BLaER1 (cell line): ENCODE measurements around the gene CHRNB2.
"Not testable (repeated sequence)": the region's sequence is repeated elsewhere in the genome, so short reads cannot be mapped to it uniquely, and the experiment has no call there.

Experiments used
- H3K27ac ChIP-seq: shearing (Covaris generic); formaldehyde crosslinking; 2 replicates; pipeline ENCODE4 v1.8.1; 2022
- H3K27me3 ChIP-seq: shearing (Covaris generic); formaldehyde crosslinking; 2 replicates; pipeline ENCODE4 v1.8.1; 2022
- H3K36me3 ChIP-seq: shearing (Covaris generic); formaldehyde crosslinking; 2 replicates; pipeline ENCODE4 v1.8.1; 2022
- H3K4me1 ChIP-seq: shearing (Covaris generic); formaldehyde crosslinking; 2 replicates; pipeline ENCODE4 v1.8.1; 2022
- H3K4me2 ChIP-seq: shearing (Covaris generic); formaldehyde crosslinking; 2 replicates; pipeline ENCODE4 v1.8.1; 2022
- H3K4me3 ChIP-seq: shearing (Covaris generic); formaldehyde crosslinking; 2 replicates; pipeline ENCODE4 v1.8.1; 2022
- H3K9ac ChIP-seq: shearing (Covaris generic); formaldehyde crosslinking; 2 replicates; pipeline ENCODE4 v1.8.1; 2022
- H3K9me3 ChIP-seq: shearing (Covaris generic); formaldehyde crosslinking; 2 replicates; pipeline ENCODE4 v1.8.1; 2022
- H4K20me1 ChIP-seq: shearing (Covaris generic); formaldehyde crosslinking; 2 replicates; pipeline ENCODE4 v1.8.1; 2022
- Cebpa-rat ChIP-seq: shearing (Covaris generic); IDR thresholded peaks from 2 replicates; pipeline ENCODE4 v1.8.1; 2022

Gene CHRNB2, protein sequence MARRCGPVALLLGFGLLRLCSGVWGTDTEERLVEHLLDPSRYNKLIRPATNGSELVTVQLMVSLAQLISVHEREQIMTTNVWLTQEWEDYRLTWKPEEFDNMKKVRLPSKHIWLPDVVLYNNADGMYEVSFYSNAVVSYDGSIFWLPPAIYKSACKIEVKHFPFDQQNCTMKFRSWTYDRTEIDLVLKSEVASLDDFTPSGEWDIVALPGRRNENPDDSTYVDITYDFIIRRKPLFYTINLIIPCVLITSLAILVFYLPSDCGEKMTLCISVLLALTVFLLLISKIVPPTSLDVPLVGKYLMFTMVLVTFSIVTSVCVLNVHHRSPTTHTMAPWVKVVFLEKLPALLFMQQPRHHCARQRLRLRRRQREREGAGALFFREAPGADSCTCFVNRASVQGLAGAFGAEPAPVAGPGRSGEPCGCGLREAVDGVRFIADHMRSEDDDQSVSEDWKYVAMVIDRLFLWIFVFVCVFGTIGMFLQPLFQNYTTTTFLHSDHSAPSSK

DNA sequence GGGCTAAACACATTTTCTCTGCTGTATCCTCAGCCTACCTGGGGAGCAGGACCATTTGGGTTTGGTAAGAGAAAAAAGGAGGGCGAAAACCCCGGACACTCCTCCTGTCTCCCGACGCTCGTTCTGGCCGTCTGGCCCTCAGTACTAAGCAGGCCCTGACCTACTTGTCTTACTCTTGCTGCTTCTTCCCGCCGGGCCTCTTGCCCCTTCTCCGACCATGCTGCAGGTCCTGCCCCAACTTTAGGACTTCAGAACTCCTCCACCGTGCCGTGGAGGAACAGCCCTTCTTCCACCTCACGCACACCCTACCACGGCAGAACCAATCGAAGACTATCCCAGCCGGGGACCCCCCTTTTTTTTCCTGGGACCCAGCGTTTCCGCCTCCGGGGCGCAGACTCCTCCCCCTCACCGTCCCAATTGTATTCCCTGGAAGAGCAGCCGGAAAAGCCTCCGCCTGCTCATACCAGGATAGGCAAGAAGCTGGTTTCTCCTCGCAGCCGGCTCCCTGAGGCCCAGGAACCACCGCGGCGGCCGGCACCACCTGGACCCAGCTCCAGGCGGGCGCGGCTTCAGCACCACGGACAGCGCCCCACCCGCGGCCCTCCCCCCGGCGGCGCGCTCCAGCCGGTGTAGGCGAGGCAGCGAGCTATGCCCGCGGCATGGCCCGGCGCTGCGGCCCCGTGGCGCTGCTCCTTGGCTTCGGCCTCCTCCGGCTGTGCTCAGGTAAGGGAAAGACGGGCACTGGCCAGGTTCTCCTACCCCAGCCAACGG, at the start of gene CHRNB2:
Gene CHRNB2, plus strand, starts transcription at position 393 of the 771 bp plus-strand sequence. Its CDS starts 267 bp downstream, at position 660.
- peaks cover 32% of the 10 kb centered on the region for H3K27me3 ChIP-seq
- peaks cover 25% of the 10 kb centered on the region; the same call in 1 of the 2 replicates for H4K20me1 ChIP-seq
- H3K9ac ChIP-seq: no peak within 1 kb of the TSS
- peaks cover 10% of the 10 kb centered on the region for H3K4me1 ChIP-seq
- H3K4me2 ChIP-seq: peak within 1 kb of the TSS; percentile 82
- TF ChIP-seq Cebpa-rat: no peak
- no peak within 1 kb of the TSS for H3K27ac ChIP-seq
- no peaks in the 10 kb centered on the region for H3K9me3 ChIP-seq
- H3K36me3 ChIP-seq: no peaks in the 10 kb centered on the region
- H3K4me3 ChIP-seq: no peak within 1 kb of the TSS

DNA sequence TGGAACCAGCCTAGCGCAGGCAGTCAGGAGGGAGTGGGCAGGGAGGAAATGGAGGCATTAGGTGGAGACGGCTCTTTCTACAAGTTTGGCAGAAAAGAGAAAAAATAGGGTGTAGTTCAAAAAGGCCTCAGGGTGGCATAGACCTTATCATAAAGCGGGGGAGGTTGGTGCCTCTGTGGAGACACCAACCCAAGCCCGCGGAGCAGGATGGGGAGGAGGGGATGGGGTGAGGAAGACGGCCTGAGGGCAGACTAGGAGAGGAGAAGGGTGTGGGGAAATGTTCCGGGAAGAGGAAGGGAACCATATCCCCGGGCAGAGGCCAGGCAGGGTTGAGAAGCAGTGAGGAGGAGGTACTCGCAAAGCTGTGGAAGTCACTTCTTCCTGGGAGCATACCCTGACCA, 48.0 kb upstream of the CHRNB2 start:
- H3K36me3 ChIP-seq: no peaks in the 10 kb centered on the region
- no peaks in the 10 kb centered on the region for H3K27me3 ChIP-seq
- no peak overlapping the region for H3K4me3 ChIP-seq
- no peak overlapping the region for H3K9ac ChIP-seq
- no peaks in the 10 kb centered on the region for H4K20me1 ChIP-seq
- no peaks in the 10 kb centered on the region for H3K4me1 ChIP-seq
- H3K9me3 ChIP-seq: 0 out of 2 replicates have a peak, but pooled peaks cover 7% of the 10 kb centered on the region
- no peak overlapping the region for H3K4me2 ChIP-seq
- no peak for TF ChIP-seq Cebpa-rat
- H3K27ac ChIP-seq: no peak overlapping the region

DNA sequence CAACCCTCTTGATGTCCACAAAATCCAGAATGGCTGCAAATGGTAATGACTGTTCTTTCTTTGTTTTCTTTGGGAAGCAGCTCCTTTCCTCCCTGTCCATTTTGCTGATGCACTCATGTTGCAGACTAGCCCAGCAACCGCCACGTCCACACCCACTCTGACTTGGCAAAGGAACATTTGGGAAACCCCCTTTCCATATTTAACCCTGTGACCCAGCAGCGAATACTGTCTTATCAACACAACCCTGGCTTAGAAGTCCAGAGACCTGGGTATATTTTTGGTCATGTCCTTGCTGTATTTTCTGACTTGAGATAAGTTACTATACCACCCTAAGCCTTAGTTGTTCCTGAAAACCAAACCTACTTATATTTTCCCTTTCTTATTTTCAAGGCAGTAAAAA, 47.2 kb upstream of the CHRNB2 start:
- H3K9ac ChIP-seq: no peak overlapping the region
- H3K4me1 ChIP-seq: no peaks in the 10 kb centered on the region
- H3K36me3 ChIP-seq: no peaks in the 10 kb centered on the region
- H3K9me3 ChIP-seq: 0 out of 2 replicates have a peak, but pooled peaks cover 7% of the 10 kb centered on the region
- H4K20me1 ChIP-seq: no peaks in the 10 kb centered on the region
- H3K4me3 ChIP-seq: no peak overlapping the region
- H3K27me3 ChIP-seq: no peaks in the 10 kb centered on the region
- no peak for TF ChIP-seq Cebpa-rat
- no peak overlapping the region for H3K27ac ChIP-seq
- H3K4me2 ChIP-seq: no peak overlapping the region

DNA sequence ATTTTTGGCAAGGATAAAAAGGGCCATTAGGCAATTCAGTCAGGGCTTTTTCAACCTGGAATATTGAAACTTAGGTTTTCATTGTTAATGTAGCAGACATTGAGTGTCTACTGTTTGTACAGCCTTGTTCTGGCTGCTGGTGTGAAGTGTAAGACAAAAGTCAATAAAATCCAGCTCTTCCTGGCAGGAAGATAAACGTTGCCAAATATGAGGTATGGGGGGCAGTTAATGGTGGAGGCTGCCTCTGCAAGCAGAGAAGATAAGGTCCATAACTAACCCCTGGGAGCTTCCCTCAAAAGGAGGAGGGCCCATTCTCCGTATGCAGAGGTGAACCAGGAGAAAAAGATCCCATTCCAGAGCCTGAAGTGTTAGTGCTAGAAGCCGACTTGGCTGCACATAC, 45.9 kb upstream of the CHRNB2 start:
- Histone ChIP-seq H4K20me1 (no peaks in the 10 kb centered on the region), H3K9me3 (0 out of 2 replicates have a peak, but pooled peaks cover 7% of the 10 kb centered on the region), H3K27me3 (no peaks in the 10 kb centered on the region), H3K4me3 (no peak overlapping the region), H3K36me3 (no peaks in the 10 kb centered on the region), H3K27ac (no peak overlapping the region), H3K9ac (no peak overlapping the region), H3K4me2 (no peak overlapping the region), H3K4me1 (no peaks in the 10 kb centered on the region)
- TF ChIP-seq Cebpa-rat: no peak

DNA sequence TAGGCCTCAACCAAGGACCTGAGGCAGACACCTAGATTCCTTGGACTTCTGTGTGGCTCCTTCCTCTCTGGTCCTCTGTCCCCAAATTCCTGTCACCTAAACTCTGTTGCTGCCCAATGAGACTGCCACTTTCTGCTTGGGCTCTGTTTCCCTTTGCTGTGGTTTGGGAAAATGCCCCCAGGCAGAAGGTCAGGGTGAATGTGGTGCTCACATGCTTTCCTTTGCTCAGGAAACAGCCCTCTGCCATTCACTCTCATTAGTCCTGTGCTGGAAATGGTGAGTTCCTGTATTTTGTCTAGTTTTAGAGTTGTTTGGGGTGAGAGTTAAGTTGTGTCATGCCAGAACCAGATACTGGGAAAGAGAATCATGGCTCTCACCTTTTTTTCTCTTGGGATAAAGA, 42.7 kb upstream of the CHRNB2 start:
- no peaks in the 10 kb centered on the region for H4K20me1 ChIP-seq
- no peak overlapping the region for H3K4me3 ChIP-seq
- no peak overlapping the region for H3K9ac ChIP-seq
- no peak overlapping the region for H3K27ac ChIP-seq
- 0 out of 2 replicates have a peak, but pooled peaks cover 7% of the 10 kb centered on the region for H3K9me3 ChIP-seq
- no peak overlapping the region for H3K4me2 ChIP-seq
- H3K4me1 ChIP-seq: no peaks in the 10 kb centered on the region
- H3K36me3 ChIP-seq: no peaks in the 10 kb centered on the region
- no peaks in the 10 kb centered on the region for H3K27me3 ChIP-seq
- no peak for TF ChIP-seq Cebpa-rat

DNA sequence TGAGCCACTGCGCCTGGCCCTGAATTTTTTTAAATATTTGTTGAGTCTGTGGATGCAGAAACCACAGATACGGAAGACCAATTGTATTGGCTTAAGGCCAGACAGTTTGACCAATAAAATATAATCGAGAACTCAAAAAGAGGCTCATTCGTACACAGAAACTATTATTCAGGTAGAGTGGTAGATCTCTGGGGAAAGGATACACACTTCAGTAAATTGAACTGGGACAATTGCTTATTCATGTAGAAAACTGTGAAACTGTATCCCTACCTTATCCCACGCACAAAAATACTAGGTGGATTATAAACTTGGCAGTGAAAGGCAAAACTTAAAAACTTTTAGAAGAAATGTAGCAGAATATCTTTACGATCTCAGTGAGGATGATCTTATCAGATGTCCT, 40.4 kb upstream of the CHRNB2 start:
- TF ChIP-seq Cebpa-rat: no peak
- Histone ChIP-seq H3K9me3 (peaks cover 11% of the 10 kb centered on the region; the same call in 1 of the 2 replicates), H3K27ac (no peak overlapping the region)

DNA sequence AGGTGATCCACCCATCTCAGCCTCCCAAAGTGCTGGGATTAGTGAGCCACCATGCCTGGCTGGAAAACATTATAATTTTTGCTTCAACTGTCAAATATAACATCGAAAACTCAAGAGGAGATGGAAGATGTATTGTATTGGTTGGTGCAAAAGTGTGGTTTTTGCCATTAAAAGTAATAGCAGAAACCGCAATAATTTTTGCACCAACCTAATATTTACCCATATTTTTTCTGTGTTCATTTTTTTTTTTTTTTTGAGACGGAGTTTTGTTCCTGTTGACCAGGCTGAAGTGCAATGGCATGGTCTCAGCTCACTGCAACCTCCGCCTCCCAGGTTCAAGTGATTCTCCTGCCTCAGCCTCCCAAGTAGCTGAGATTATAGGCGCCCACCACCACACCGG, 38.3 kb upstream of the CHRNB2 start:
- TF ChIP-seq Cebpa-rat: no peak
- Histone ChIP-seq H3K9ac (no peak overlapping the region), H3K4me2 (no peak overlapping the region), H4K20me1 (no peaks in the 10 kb centered on the region), H3K9me3 (peaks cover 9% of the 10 kb centered on the region; the same call in 1 of the 2 replicates), H3K27me3 (no peaks in the 10 kb centered on the region), H3K36me3 (no peaks in the 10 kb centered on the region), H3K27ac (no peak overlapping the region), H3K4me3 (no peak overlapping the region), H3K4me1 (no peaks in the 10 kb centered on the region)

More for the DNA sequence above, 40.4 kb upstream of the CHRNB2 start:
- Histone ChIP-seq H3K9ac (no peak overlapping the region), H3K4me2 (no peak overlapping the region), H3K4me1 (no peaks in the 10 kb centered on the region), H3K36me3 (no peaks in the 10 kb centered on the region), H3K4me3 (no peak overlapping the region), H4K20me1 (no peaks in the 10 kb centered on the region), H3K27me3 (no peaks in the 10 kb centered on the region)

DNA sequence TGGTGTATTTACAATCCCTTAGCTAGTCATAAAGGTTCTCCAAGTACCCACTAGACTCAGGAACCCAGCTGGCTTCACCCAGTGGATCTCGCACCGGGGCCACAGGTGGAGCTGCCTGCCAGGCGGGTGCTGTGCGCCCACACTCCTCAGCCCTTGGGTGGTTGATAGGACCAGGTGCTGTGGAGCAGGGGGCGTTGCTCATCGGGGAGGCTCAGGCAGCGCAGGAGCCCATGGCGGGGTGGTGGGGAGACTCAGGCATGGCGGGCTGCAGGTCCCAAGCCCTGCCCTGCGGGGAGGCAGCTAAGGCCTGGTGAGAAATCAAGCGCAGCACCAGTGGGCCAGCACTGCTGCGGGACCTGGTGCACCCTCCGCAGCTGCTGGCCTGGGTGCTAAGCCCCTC, 35.6 kb upstream of the CHRNB2 start:
- not testable (repeated sequence) for H3K4me3 ChIP-seq, H3K27me3 ChIP-seq, H3K9me3 ChIP-seq

DNA sequence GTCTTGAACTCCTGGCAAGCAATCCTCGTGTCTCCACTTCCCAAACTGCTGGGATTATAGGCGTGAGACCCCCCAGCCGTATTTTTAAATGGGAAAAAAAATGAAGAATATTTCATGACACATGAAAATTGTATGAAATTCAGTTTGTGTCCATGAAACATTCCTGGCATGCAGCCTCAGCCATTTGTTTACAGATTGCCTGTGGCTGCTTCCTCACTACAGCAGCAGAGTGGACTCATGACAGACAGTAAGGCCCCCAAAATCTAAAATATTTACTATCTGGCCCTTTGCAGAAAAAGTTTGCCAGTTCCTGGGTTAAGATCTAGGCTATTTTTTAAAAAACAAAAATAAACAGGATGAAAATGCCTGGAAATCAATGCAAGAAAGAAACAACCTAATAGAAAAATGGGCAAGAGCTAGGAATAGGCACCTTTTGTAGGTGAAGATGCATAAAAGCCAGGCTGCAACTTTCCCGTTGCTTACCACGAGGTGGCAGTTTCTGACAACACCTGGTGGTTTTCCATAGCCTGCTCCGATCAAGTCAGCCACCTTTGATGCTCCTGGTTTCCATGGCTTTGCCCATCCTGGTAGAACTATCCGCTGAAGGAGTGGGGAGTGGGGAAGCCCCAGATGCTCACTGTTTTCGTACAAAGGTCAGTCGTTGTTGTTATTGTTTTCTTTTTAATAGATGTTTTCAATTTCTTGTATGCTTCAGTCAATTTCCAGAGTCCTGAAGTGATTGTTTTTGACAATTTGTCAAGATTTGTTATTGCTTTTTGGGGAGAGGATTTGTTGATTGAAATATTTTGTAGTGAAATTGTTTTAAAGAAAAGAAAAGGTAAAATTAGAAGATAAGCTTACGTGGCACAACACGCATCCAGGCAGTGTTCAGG, 33.4 kb upstream of the CHRNB2 start:
- Histone ChIP-seq H4K20me1 (no peaks in the 10 kb centered on the region), H3K27me3 (no peaks in the 10 kb centered on the region), H3K4me2 (no peak overlapping the region), H3K36me3 (no peaks in the 10 kb centered on the region), H3K4me3 (no peak overlapping the region), H3K4me1 (no peaks in the 10 kb centered on the region), H3K9me3 (peaks cover 7% of the 10 kb centered on the region), H3K27ac (no peak overlapping the region), H3K9ac (no peak overlapping the region)
- TF ChIP-seq Cebpa-rat: no peak

More for the DNA sequence above, 35.6 kb upstream of the CHRNB2 start:
- H4K20me1 ChIP-seq, H3K9ac ChIP-seq, H3K4me2 ChIP-seq, H3K27ac ChIP-seq, H3K36me3 ChIP-seq, H3K4me1 ChIP-seq: not testable (repeated sequence)
